NCI-H1417 treated with DMSO at 0.1 percent for 48 hours (cell line): Measurements from ENCODE around the gene SLC35E2B.

Experiments
- DNase-seq: peaks from one replicate; lab custom pipeline; 2025; lab: John Stamatoyannopoulos, UW

The SLC35E2B gene

DNA sequence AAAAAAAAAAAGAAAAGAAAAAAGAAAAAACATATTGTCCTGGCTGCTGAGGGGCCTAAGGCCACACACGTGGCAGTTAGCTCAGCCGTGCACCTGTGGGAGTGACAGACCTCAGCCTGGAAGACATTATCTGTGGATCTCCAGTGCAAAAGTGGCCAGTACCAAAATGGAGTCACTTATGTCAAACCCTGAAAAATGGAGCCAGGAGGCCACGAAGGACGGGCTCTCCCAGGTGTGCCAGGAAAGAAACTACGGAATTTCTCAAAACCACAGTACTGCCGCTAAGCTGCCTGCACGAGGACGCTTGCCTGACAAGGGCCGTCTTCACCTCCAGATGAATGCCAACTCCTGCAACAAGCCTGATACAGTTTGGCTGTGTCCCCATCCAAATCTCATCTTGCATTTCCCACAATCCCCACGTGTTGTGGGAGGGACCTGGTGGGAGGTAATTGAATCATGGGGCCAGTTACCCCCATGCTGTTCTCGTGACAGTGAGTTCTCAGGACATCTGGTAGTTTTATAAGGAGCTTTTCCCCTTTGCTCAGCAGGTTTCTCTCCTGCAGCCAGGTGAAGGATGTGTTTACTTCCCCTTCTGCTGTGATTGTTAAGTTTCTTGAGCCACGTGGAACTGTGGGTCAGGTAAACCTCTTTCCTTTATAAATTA is 82.6 kb downstream of the SLC35E2B start:
- no peak for DNase-seq
